Limb (tissue), 2 donors: Measurements from ENCODE around the gene COL17A1.
A peak's percentile ranks its signal among the peaks of the same experiment; 100 is the strongest.

ENCODE experiments used
- DNase-seq, 2 donors: peaks; one replicate each; pipeline ENCODE4 v3.0.0-alpha.2; 2016; ENCODE audit errors: extremely low spot score in 2 of 2

The COL17A1 gene

DNA sequence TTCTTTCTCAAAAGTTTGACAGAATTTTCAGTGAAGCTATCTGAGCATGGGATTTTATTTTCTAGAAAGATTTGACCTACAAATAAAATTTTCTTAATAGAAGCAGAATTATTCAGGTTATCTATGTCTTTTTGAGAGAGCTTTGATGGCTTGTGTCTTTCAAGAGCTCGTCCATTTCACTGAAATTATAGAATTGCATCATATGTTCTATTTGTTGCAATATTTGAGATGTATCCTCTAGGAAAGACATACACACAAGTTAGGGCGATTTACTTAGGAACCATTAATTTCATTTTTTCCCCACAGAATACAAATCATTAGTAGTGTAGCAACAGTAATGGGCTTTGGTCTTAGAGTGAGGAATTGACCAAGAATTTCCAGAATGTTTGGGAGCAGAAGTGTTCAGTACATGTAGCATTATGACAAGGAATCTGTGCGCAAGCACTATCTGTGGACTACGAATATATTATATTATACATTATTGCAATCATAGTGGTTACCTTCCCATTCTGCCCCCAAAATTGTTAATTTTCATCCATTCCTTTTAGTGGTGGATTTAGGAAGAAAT lies 12.8 kb upstream of the COL17A1 start:
- DNase-seq: no peak

DNA sequence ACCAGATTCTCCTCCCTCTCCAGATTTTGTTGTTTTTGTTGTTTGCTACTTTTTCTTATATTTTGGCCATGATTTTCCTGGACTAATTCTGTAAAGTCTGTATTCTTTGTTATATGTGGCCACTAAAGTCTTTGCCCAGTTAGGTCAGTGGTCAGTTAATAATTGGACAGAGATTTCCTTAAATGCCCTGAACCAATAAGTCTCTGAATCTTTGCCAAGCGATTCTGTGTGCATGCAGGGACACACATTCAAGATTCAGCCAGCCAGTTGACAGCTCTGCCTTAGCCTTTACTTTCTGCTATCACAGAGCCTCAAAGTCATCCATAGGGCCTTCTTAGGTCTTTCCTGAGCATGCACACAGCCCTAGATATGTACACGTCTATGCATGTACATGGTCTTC lies 11.0 kb upstream of the COL17A1 start:
- DNase-seq: no peak

- DNase-seq: no peak
Observed at GRCh38 chr10:104092749-104093148, 7.1 kb upstream of the COL17A1 start.

- no peak for DNase-seq
Observed at GRCh38 chr10:104090611-104091010, 4.9 kb upstream of the COL17A1 start.

- no peak for DNase-seq
Observed at GRCh38 chr10:104089621-104090020, 3.9 kb upstream of the COL17A1 start.

DNA sequence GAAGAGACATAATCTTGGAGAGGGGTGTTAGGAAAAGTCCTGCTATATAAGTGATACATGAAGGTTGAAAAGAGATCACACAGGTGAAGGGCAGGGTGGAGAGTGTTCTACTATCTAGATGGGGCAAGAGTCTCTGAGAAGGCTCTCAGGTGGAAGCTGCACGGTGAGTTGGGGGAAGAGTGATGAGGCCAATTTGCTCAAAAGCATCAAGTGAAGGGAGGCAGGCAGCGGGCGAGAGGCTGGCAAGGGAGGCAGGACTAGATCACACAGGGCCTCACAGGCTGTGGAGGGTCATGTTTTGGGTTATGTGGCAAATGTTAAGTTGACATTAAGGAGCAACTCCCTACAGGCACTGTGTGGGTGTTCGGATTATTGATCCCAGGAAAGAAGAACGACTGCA lies 2.6 kb upstream of the COL17A1 start:
- no peak for DNase-seq

DNA sequence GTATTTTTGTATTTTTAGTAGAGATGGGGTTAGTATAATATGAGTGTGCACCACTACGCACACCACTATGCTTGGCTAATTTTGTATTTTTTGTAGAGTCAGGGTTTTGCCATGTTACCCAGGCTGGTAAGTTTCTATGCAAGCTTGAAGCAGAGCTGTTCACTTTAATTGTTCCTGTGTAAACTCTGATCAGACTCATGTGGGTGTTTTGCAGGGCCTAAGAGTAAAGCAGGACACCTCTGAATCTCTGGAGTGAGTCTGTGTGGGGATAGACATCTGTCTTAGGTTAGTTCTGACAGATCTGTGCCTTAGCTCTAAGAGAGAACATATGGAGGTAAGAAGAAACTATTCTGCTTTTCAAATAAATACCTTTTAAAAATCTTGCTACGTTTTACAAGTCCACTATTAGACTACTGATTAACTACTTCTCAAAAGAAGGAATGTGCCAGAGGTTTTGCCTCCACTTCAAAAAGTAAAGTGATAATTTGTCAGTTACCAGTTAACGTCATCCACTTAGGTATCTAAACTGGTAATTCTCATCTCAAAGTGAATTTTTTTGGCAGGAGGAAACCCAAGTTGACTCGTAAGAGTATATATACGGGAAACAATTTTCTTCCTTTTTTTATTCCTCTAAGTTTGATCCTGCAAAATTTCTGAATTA lies 1.1 kb downstream of the COL17A1 start:
- no peak for DNase-seq

DNA sequence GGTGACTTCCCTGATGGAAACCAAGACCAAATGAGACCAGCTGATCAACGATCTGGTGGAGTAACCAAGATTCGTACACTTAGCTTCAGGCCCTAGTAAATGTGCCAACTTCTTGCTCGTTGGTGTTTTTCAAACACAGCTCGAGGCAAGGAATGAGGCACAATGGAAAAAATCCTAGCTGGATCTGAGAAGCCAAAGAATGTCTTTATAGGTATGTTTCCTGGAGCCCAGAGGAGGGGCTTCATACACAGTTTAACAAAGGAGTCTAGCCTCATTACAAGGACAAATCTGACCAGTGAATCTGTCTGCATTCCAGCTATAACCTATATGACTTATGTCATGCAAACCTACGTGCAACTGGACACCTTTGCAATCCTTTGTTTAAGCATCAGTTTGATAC lies 3.7 kb downstream of the COL17A1 start:
- no peak for DNase-seq

DNA sequence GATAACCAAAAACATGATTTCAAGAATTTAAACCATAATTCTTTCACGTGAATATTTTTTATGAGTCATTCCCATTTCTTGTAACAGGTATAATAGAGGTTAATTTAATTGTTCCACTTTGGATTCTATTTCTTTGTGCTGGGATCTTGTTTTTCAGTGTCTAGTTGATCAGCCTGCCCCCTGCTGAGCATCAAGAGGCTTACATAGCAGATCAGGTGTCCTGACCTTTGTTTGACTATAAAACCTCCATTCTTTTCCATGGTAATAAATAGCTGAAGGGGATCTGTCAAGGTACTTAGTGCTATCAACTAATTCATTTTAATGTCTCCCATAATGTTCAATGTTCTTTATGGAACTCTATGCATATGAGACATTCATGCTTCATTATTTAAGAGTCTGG lies 4.9 kb downstream of the COL17A1 start:
- DNase-seq: no peak

DNA sequence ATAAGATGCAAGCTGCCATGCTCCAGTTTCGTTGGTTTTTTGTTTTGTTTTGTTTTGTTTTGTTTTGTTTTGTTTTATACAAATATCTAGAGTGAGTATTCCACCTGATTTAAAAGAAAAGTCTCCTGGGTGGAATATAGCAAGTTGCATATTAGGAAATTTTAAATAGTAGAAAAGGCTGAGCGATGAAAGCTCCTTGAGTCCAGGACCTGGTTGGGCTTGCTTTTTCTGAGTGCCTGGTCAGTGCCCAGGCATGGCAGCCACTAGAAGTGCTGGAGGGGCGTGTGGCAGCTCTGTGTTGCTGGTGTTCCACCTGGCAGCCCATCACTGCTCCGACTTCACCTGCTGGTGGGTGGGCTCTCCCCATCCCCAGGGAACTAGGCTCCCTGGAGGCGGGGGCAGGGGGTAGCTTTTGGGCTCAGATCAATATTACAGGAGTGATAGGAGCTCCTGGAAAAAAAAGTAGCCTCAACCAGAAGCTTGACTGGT lies 8.0 kb downstream of the COL17A1 start:
- no peak for DNase-seq

DNA sequence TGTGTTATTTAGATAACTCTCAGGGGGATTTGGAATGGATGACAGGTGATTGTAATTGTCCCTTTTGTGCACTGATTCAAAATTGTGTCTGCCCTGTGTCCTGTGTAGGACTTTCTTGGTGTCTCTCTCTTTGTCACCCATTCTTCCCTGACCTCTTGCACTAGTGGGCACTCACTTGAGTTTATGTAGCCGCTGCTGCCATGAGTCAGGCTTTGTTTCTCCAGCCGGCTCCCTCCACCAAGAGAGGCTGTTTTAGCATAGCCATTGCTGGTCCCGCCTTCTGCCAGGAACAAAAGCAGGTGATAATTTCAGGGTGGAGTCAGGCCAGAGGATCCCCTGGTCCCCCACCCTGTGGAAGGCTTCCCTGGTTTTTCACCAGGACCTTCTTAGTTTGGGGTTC lies 8.4 kb downstream of the COL17A1 start:
- DNase-seq: no peak

DNA sequence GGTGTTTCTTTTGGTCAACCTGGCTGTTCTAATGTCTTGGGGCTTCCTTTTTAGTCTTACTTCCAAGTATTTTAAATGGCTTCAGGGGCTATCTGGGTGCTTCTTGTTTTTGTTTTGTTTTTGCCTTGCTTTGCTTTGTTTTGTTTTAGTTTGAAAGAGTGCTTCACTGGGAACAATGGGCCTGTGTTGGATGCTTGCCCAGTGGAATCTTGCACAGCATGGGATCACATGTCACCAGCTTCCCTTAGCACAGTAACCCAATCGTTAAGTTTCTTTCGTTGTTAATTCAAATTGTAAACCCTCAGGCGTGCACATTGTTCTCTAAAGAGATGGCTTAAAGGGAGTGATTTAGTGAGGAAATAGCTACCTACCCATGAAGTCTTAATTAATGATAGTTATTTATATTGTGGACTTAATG lies 8.9 kb downstream of the COL17A1 start:
- DNase-seq: peak in 1 of 2 donors; percentile 54

DNA sequence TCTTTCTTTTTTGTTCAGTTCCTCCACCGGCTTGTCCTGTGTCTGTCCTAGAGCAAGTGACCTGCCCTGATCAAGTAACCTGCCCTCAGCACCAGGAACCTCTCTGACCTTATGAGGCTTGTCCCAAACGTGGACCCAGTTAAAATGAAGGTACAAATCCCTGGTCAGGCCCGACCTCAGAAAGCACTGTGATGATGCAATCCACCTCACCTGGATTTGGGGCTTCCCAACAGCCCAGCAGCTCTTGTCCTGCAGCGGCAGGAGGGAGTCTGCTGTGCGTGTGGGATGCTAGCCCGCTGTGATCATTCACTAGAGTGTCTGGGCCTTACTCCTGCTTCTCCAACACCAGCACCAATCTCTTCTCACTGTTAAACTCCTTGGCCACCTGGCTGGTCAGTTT lies 11.2 kb downstream of the COL17A1 start:
- DNase-seq: no peak

DNA sequence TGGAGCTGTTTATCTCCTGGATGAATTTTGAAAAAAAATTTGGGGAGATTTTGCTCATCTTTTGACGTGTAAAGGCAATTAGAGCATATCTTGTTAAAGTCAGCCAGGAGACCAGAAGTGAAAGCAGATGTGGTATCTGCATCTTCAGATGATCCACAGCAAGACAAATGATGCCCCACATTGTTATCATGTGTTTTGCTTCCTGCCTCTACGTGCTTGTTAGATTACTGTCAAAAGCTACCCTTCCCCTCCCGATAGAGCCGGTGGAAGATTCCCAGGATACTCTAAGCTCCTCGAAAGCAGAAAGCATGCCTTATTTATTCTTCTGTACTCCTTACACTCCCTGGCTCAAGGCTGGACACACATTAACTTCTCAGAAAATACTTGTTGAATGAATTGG lies 12.9 kb downstream of the COL17A1 start:
- DNase-seq: no peak

- DNase-seq: no peak
Observed at GRCh38 chr10:104069613-104070012, 16.1 kb downstream of the COL17A1 start.

GRCh38 chr10:104067525-104067924 lies 18.2 kb downstream of the COL17A1 start:
- no peak for DNase-seq

- DNase-seq: no peak
Observed at GRCh38 chr10:104066945-104067344, 18.7 kb downstream of the COL17A1 start.

DNA sequence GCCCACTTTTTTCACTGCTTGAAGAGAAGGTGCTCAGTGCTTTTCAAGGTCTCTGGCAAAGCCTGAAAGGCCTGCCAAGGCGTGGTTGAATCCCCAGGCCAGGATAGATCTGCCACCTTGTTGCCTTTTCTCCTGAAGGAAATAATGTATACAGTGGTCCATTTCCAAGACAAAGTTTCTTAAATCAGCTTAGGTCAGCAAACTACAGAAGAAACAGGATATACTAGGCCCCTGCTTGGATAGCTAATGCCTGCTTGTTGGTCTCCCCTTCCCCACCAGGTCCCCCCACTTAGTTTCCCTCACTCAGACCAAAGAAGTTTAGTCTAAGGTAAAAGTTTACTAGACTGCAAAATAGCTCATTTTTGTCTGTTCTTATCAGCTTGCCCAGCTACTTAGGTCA lies 19.9 kb downstream of the COL17A1 start:
- DNase-seq: no peak

DNA sequence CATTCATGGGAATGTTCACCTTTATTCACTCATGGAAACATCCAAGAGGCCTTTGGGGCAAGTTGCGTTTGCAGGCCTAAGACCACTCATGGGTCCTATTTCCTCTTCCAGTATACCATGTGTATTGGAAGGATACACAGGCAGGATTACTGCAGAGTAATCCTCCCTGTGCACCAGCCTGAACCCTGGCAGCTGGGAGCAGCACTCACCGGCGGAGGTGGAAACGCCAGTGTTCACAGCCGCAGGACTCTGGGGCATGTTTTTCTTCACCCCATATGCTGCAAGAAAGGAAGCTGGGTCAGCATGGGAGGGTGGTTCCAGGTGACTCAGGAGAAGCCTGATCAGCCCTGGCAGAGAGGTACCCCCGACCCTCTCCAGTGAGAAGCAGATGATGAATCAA lies 24.5 kb downstream of the COL17A1 start:
- DNase-seq: no peak

DNA sequence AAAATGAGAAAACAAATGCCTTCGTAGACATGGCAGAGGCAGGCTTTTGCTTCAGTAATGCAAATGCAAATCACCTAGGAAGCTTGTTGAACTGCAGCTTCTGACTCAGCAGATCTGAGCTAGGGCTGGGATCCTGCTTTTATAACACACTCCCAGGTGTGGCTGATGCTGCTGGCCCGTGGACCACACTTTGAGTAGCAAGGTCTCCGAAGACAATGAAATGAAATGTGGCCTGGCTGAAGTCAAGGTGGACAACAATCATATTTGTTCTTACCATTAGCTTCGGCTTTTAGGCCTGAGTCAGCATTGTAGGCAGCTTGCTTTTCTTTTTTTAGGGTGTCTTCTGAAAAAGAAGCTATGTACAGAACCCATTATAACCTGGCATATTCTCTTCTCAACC lies 26.3 kb downstream of the COL17A1 start:
- DNase-seq: no peak

GRCh38 chr10:104057717-104058116 lies 28.0 kb downstream of the COL17A1 start:
- no peak for DNase-seq

- no peak for DNase-seq
Observed at GRCh38 chr10:104056619-104057273, 28.9 kb downstream of the COL17A1 start.

DNA sequence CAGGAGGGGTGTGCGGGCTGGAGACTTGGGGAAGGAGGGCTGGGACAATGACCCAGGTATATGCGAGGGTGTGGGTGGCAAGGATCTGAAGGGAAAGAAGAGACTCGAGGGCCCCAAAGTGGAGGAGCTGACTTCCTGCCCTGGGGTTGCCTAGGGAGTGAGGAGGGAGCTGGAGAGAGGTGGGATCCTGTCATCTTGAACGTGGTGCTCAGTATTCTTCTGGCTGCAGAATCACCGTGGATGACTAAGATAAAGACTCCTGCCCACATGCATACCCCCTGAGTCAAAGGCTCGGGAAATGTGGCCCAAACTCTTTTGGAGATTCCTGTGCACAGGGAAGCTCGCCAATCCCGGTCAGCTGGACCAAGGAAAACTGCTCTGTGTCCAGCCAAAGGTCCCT lies 31.2 kb downstream of the COL17A1 start:
- DNase-seq: no peak
